ACC112 (cell line): ENCODE data around the gene TPRA1.

Experiments used
- H2AFZ ChIP-seq: fragments of 200-600 bp; sonication (generic); one replicate; pipeline ENCODE4 v1.6.0; 2017; ENCODE audit warnings: antibody characterized with exemption, low read length; ENCODE audit not compliant: unreplicated experiment
- H3K27ac ChIP-seq: fragments of 200-600 bp; sonication (generic); 2 replicates; pipeline ENCODE4 v1.5.1; 2014; ENCODE audit warnings: low read depth, mild to moderate bottlenecking, antibody characterized with exemption, low read length, moderate library complexity
- H3K27me3 ChIP-seq: fragments of 200-600 bp; sonication (generic); 2 replicates; pipeline ENCODE4 v1.6.1; 2014; ENCODE audit warnings: mild to moderate bottlenecking, antibody characterized with exemption, low read length, moderate library complexity, mixed read lengths; ENCODE audit not compliant: insufficient read depth
- H3K36me3 ChIP-seq: fragments of 200-600 bp; sonication (generic); 2 replicates; pipeline ENCODE4 v1.6.1; 2016; ENCODE audit warnings: mild to moderate bottlenecking, antibody characterized with exemption, low read length, moderate library complexity, mixed read lengths; ENCODE audit not compliant: insufficient read depth
- H3K4me1 ChIP-seq: fragments of 200-600 bp; sonication (generic); one replicate; pipeline ENCODE4 v1.6.1; 2016; ENCODE audit warnings: low read length, mixed read lengths; ENCODE audit not compliant: insufficient read depth, unreplicated experiment, control insufficient read depth
- H3K4me3 ChIP-seq: fragments of 200-600 bp; sonication (generic); 2 replicates; pipeline ENCODE4 v1.5.1; 2014; ENCODE audit warnings: mild to moderate bottlenecking, low read depth, low read length
- H3K79me2 ChIP-seq: fragments of 200-600 bp; sonication (generic); one replicate; pipeline ENCODE4 v1.6.0; 2016; ENCODE audit warnings: low read length; ENCODE audit not compliant: control insufficient read depth, unreplicated experiment, insufficient read depth

Gene TPRA1

GRCh38 chr3:127545711-127546457 is 44.6 kb downstream of the TPRA1 start:
- H3K27ac ChIP-seq: no peak overlapping the region
- H3K4me3 ChIP-seq: no peak overlapping the region
- H3K79me2 ChIP-seq: no peaks in the 10 kb centered on the region
- no peak overlapping the region for H2AFZ ChIP-seq
- no peaks in the 10 kb centered on the region for H3K36me3 ChIP-seq
- H3K27me3 ChIP-seq: no peaks in the 10 kb centered on the region
- H3K4me1 ChIP-seq: no peaks in the 10 kb centered on the region

DNA sequence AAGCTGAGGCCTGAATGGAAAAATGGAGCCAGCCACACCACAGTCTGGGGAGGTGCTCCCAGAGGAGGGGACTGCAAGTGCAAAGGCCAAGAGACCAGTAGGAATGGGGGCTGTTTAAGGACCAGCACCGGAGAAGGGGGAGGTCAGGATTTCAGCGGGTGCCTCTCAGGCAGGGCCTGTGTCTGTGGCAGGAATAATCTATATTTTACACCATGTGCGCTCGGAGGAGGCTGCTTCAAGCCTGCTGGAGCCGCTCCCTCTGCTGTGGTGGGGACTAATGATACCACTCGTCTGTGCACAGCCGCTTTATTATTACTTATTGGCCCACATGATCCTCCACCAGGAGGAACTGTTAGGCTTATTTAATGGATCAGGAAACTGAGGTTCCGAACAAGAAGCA is 45.3 kb downstream of the TPRA1 start:
- Histone ChIP-seq H3K4me1 (no peaks in the 10 kb centered on the region), H3K27me3 (no peaks in the 10 kb centered on the region), H2AFZ (no peak overlapping the region), H3K36me3 (no peaks in the 10 kb centered on the region), H3K4me3 (no peak overlapping the region), H3K27ac (no peak overlapping the region), H3K79me2 (no peaks in the 10 kb centered on the region)

- Histone ChIP-seq H3K79me2 (no peaks in the 10 kb centered on the region), H3K27ac (no peak overlapping the region), H2AFZ (no peak overlapping the region), H3K27me3 (no peaks in the 10 kb centered on the region), H3K36me3 (no peaks in the 10 kb centered on the region), H3K4me1 (no peaks in the 10 kb centered on the region), H3K4me3 (no peak overlapping the region)
Measured at GRCh38 chr3:127544803-127545201, 45.7 kb downstream of the TPRA1 start.

DNA sequence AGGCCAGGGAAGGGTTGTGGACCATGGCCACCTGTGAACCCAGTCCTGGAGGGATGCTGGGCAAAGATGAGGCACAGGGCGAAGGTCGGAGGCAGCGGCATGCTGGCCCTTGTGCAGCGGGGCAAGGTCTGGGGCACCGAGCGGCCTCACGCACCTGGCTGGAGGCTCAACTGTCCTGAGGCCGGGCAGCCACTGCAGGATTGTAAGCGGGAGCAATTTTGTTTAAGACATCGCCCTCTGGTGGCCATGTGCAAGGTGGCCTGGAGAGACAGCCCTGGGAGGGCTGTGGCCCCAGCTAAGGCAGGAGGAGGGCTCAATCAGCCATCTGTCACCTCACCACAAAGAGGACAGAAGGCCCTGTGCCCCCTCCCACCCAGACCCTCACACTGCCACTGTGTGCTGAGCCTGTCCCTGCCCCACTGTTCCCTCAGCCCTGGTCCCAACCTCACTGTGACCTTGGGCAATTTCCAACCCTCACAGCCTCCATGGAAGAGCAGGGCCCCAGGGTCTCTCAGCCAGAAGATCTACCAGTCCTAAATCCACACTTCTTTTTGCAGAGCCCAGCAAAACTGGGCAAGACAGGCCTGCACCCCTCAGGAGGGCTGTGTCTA is 46.2 kb downstream of the TPRA1 start:
- no peak overlapping the region for H2AFZ ChIP-seq
- no peaks in the 10 kb centered on the region for H3K4me1 ChIP-seq
- no peak overlapping the region for H3K27ac ChIP-seq
- H3K79me2 ChIP-seq: no peaks in the 10 kb centered on the region
- no peak overlapping the region for H3K4me3 ChIP-seq
- no peaks in the 10 kb centered on the region for H3K36me3 ChIP-seq
- no peaks in the 10 kb centered on the region; the same call in 1 of the 2 replicates for H3K27me3 ChIP-seq

DNA sequence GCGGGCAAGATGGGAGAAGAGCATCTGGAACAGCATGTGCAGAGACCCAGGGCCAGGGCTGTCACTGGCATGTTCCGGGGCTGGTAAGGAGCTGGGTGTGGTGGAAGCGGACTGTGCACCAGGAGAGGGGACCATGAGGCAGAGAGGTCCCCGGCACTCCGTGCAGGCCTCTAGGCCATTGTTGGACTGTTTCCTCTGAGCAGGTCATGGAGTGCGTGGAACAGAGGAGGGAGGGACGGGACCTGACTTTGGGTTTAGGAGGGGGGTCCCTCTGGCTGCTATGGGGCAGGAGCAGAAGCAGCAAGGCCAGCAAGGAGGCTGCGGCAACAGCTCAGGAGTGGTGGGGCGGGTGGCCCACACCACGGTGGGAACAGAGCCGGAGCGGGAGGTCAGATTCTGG is 47.1 kb downstream of the TPRA1 start:
- H3K27me3 ChIP-seq: peaks cover 3% of the 10 kb centered on the region
- no peak overlapping the region for H3K4me3 ChIP-seq
- no peaks in the 10 kb centered on the region for H3K36me3 ChIP-seq
- H3K4me1 ChIP-seq: no peaks in the 10 kb centered on the region
- no peak overlapping the region for H2AFZ ChIP-seq
- no peak overlapping the region for H3K27ac ChIP-seq
- H3K79me2 ChIP-seq: no peaks in the 10 kb centered on the region

- Histone ChIP-seq H3K27ac (no peak overlapping the region), H2AFZ (no peak overlapping the region), H3K79me2 (no peaks in the 10 kb centered on the region), H3K36me3 (no peaks in the 10 kb centered on the region), H3K4me1 (no peaks in the 10 kb centered on the region), H3K4me3 (no peak overlapping the region), H3K27me3 (peaks cover 5% of the 10 kb centered on the region)
Measured at GRCh38 chr3:127542441-127542952, 48.0 kb downstream of the TPRA1 start.

DNA sequence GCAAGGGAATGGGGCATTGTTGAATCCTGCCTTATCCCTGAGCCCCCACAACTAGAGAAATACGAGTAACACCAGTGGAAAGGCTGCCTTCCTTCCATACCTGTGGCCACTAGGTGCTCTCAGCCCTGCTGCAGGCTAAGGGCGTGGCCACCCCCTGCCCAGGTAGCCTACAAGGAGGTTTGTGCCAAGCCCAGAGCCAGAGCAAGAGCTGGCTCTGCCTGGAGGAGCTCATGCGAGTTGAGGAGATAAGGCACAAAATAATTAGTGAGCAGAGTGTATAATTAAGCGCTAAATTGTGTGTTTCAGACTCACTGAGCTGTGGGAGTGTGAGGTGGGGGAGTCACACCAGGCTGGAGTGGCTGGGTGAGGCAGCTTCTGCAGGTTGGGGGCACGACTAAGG is 49.2 kb downstream of the TPRA1 start:
- H3K4me3 ChIP-seq: no peak overlapping the region
- H3K27ac ChIP-seq: no peak overlapping the region
- H3K4me1 ChIP-seq: no peaks in the 10 kb centered on the region
- H2AFZ ChIP-seq: no peak overlapping the region
- H3K79me2 ChIP-seq: no peaks in the 10 kb centered on the region
- H3K36me3 ChIP-seq: no peaks in the 10 kb centered on the region
- peaks cover 5% of the 10 kb centered on the region for H3K27me3 ChIP-seq

DNA sequence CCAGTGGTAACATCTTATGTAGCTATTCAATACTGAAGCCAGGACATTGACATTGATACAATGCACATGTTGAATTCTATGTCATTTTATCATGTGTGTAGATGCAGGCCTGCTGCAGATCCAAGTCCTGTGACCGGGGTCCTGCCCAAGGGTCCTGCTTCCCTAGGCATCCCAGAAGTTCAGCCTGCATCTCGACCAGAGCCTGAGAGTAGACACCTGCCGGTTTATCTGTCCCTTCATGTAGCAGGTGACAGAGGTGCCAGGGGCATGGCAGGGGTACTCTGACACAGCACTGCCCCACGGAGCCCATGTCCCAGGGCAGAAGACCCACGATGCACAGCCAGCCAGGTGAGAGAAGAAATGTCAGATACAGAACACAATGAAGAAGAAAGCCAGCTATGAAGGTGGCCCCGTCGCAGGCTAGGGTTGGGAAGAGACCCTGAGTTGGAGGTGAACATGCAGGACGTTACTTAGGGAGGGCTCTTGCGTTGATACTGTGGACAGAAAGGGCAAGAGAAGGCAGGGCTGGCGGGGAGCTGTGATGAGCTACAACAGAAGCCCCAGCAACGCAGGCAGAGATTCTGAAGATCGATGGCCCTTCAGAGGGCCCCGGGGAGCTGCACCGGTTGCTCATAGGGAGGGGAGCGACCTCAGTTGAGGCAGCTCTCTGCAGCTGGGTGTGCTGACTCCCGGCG is 51.0 kb downstream of the TPRA1 start:
- no peak overlapping the region for H3K27ac ChIP-seq
- no peaks in the 10 kb centered on the region for H3K36me3 ChIP-seq

GRCh38 chr3:127538569-127538968 is 52.0 kb downstream of the TPRA1 start:
- Histone ChIP-seq H3K4me1 (no peaks in the 10 kb centered on the region), H3K79me2 (no peaks in the 10 kb centered on the region), H2AFZ (no peak overlapping the region), H3K4me3 (no peak overlapping the region), H3K27me3 (peaks cover 5% of the 10 kb centered on the region), H3K27ac (no peak overlapping the region), H3K36me3 (no peaks in the 10 kb centered on the region)

More for the DNA sequence above, 51.0 kb downstream of the TPRA1 start:
- Histone ChIP-seq H3K27me3 (peaks cover 5% of the 10 kb centered on the region), H3K4me1 (no peaks in the 10 kb centered on the region), H2AFZ (no peak overlapping the region), H3K4me3 (no peak overlapping the region), H3K79me2 (no peaks in the 10 kb centered on the region)

DNA sequence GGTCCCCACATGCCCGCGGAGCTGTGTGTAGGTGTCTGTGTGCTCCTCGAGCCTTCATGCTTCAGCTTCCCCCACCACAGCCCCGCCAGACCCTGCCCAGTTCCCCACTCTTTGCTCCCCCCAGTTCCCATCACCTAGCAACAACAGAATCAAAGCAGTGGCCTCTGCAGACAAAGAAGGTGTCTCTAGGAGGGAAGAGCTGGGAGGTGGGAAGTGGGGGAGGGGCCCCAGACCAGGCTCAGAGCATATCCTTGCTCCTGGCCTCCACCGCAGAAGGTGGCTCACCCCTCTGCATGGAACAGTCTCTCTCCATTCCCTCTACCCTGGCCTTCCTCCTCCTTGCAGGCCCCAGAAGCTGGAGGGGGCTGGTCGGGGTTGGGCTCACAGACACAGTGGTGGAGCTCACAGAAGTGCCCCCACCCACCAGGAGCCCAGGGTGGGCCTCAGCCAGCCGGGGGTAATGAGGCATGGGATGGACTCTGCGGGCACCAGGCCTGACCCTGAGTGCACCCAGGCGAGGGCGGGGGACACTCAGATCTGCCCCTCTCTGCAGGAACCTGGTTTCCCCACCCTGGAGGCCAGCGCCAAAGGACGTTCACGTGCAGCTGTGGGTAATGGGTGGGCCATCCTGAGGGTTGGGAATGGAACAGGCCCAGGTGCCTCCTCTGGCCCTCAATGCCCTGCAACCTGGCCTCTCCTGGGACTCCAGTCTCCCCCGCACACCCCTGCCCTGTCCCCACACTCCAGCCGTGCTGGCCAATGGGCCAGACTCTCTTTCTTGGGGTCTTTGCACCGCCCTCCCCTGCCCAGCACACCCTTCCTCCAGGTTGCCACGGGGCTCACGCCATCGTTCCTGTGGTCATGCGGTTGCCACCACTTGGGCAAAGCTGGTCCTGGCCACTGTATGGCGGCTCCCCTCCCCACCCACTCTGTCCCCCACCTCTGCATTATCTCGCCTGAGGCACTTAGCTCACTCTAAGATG is 53.4 kb downstream of the TPRA1 start:
- H3K27ac ChIP-seq: no peak overlapping the region
- no peaks in the 10 kb centered on the region for H3K79me2 ChIP-seq
- no peaks in the 10 kb centered on the region for H3K4me1 ChIP-seq
- H3K36me3 ChIP-seq: no peaks in the 10 kb centered on the region
- no peak overlapping the region for H2AFZ ChIP-seq
- H3K27me3 ChIP-seq: peaks cover 5% of the 10 kb centered on the region
- no peak overlapping the region for H3K4me3 ChIP-seq
